ENCODE results near the gene PROM1. TPM values are rescaled to one million over a fixed set of nuclear protein-coding genes. Genes with fewer than 3 reads are reported as not detected.

The PROM1 gene
- total RNA-seq, 1 experiment from 2014 or later, result 196 TPM

DNA sequence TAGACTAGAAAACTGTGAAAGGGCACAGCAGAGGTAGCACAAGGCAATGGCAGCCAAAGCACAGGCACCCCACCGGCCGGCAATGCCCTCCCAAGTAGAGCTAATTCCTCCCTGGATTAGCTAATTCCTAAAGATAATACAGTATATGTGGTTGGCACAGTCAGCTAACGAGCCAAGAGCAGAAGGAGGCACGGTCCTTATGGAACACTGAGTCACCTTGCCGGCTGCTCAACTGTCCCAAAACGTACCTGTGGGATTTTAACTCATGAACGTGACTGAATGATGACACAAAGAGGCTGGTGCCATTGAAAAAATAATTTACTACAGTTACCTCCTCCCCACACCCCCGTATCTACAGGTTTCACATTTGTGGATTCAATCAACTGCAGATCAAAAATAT is 136.1 kb downstream of the PROM1 start:
- H3K27me3 ChIP-seq (replicated peaks; ENCODE audit: control insufficient read depth, insufficient read depth, low read length), result no peaks in the 10 kb centered on the region
- no peaks in the 10 kb centered on the region for H3K4me1 Mint-ChIP-seq (ENCODE audit: low read depth, unreplicated experiment)
- no peaks in the 10 kb centered on the region; the same call in 1 of the 2 replicates for H3K9me3 ChIP-seq
- ChIA-PET POLR2A (no interaction called here), CTCF (no interaction called here)
- H3K27ac Mint-ChIP-seq (ENCODE audit: unreplicated experiment), result no peak overlapping the region
- TF ChIP-seq, protein P1, sequence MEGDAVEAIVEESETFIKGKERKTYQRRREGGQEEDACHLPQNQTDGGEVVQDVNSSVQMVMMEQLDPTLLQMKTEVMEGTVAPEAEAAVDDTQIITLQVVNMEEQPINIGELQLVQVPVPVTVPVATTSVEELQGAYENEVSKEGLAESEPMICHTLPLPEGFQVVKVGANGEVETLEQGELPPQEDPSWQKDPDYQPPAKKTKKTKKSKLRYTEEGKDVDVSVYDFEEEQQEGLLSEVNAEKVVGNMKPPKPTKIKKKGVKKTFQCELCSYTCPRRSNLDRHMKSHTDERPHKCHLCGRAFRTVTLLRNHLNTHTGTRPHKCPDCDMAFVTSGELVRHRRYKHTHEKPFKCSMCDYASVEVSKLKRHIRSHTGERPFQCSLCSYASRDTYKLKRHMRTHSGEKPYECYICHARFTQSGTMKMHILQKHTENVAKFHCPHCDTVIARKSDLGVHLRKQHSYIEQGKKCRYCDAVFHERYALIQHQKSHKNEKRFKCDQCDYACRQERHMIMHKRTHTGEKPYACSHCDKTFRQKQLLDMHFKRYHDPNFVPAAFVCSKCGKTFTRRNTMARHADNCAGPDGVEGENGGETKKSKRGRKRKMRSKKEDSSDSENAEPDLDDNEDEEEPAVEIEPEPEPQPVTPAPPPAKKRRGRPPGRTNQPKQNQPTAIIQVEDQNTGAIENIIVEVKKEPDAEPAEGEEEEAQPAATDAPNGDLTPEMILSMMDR (IDR thresholded peaks at IDR 0.05; ENCODE audit: insufficient read depth in 1 of 2, low read depth in 1 of 2, low read length in 1 of 2, severe bottlenecking in 1 of 2, unreplicated experiment in 1 of 2), result no peak
- 0 out of 2 replicates have a peak, but pooled peaks cover 5% of the 10 kb centered on the region for H3K4me1 ChIP-seq
- H3K36me3 ChIP-seq (ENCODE audit: control insufficient read depth, insufficient read depth, low read length), result no peaks in the 10 kb centered on the region
- DNase-seq, result no peak
- H3K4me3 Mint-ChIP-seq (ENCODE audit: unreplicated experiment), result no peak overlapping the region
- intact Hi-C loops (cut with micrococcal nuclease; ENCODE audit: unreplicated experiment), result no loop called here
- no peak overlapping the region for H3K4me3 ChIP-seq (ENCODE audit: low read depth, low read length)
- H3K27me3 Mint-ChIP-seq (ENCODE audit: insufficient read depth, unreplicated experiment), result no peaks in the 10 kb centered on the region
- H3K9me3 Mint-ChIP-seq (ENCODE audit: unreplicated experiment), result no peaks in the 10 kb centered on the region
- no peaks in the 10 kb centered on the region for H3K36me3 Mint-ChIP-seq (ENCODE audit: insufficient read depth, unreplicated experiment)
- no TSS peak for BruUV-seq (replicated peaks)

- Mint-ChIP-seq H3K27me3 (ENCODE audit: insufficient read depth, unreplicated experiment) (no peaks in the 10 kb centered on the region), H3K27ac (ENCODE audit: unreplicated experiment) (no peak overlapping the region), H3K36me3 (ENCODE audit: insufficient read depth, unreplicated experiment) (no peaks in the 10 kb centered on the region), H3K9me3 (ENCODE audit: unreplicated experiment) (no peaks in the 10 kb centered on the region), H3K4me3 (ENCODE audit: unreplicated experiment) (no peak overlapping the region), H3K4me1 (ENCODE audit: low read depth, unreplicated experiment) (no peaks in the 10 kb centered on the region)
- H3K4me1 ChIP-seq, result 0 out of 2 replicates have a peak, but pooled peaks cover 5% of the 10 kb centered on the region
- H3K4me3 ChIP-seq (ENCODE audit: low read depth, low read length), result no peak overlapping the region
- ChIA-PET POLR2A (no interaction called here), CTCF (interaction anchor here (0.6 to 0.9 kb wide), 2 partner anchors 11 to 21 kb away, joined by 3 to 4 read pairs; no protein-coding TSS in a partner anchor)
- H3K9me3 ChIP-seq, result no peaks in the 10 kb centered on the region
- intact Hi-C loops (cut with micrococcal nuclease; ENCODE audit: unreplicated experiment), result no loop called here
- no peaks in the 10 kb centered on the region for H3K27me3 ChIP-seq (replicated peaks; ENCODE audit: control insufficient read depth, insufficient read depth, low read length)
- H3K36me3 ChIP-seq (ENCODE audit: control insufficient read depth, insufficient read depth, low read length), result no peaks in the 10 kb centered on the region
- no peak for DNase-seq
- TF ChIP-seq, protein P1 (IDR thresholded peaks at IDR 0.05; ENCODE audit: insufficient read depth in 1 of 2, low read depth in 1 of 2, low read length in 1 of 2, severe bottlenecking in 1 of 2, unreplicated experiment in 1 of 2), result no peak
- BruUV-seq (replicated peaks), result no TSS peak
Measured at GRCh38 chr4:15945516-15945915, 138.3 kb downstream of the PROM1 start.

GRCh38 chr4:15944895-15945294 is 138.9 kb downstream of the PROM1 start:
- TF ChIP-seq, protein P1 (IDR thresholded peaks at IDR 0.05; ENCODE audit: insufficient read depth in 1 of 2, low read depth in 1 of 2, low read length in 1 of 2, severe bottlenecking in 1 of 2, unreplicated experiment in 1 of 2), result no peak
- intact Hi-C loops (cut with micrococcal nuclease; ENCODE audit: unreplicated experiment), result no loop called here
- Mint-ChIP-seq H3K4me1 (ENCODE audit: low read depth, unreplicated experiment) (no peaks in the 10 kb centered on the region), H3K27me3 (ENCODE audit: insufficient read depth, unreplicated experiment) (no peaks in the 10 kb centered on the region), H3K9me3 (ENCODE audit: unreplicated experiment) (no peaks in the 10 kb centered on the region), H3K36me3 (ENCODE audit: insufficient read depth, unreplicated experiment) (no peaks in the 10 kb centered on the region), H3K4me3 (ENCODE audit: unreplicated experiment) (no peak overlapping the region), H3K27ac (ENCODE audit: unreplicated experiment) (no peak overlapping the region)
- CTCF ChIA-PET, result interaction anchor here (0.6 to 0.9 kb wide), 2 partner anchors 11 to 20 kb away, joined by 3 to 4 read pairs; no protein-coding TSS in a partner anchor
- no peaks in the 10 kb centered on the region for H3K36me3 ChIP-seq (ENCODE audit: control insufficient read depth, insufficient read depth, low read length)
- POLR2A ChIA-PET, result no interaction called here
- no peak for DNase-seq
- no peak overlapping the region for H3K4me3 ChIP-seq (ENCODE audit: low read depth, low read length)
- H3K4me1 ChIP-seq, result 0 out of 2 replicates have a peak, but pooled peaks cover 5% of the 10 kb centered on the region
- H3K27me3 ChIP-seq (replicated peaks; ENCODE audit: control insufficient read depth, insufficient read depth, low read length), result no peaks in the 10 kb centered on the region
- no peaks in the 10 kb centered on the region for H3K9me3 ChIP-seq
- BruUV-seq (replicated peaks), result no TSS peak
